Fibroblast of lung (primary cell): ENCODE data around the gene NOTCH2. TPM values are rescaled to one million over a fixed set of nuclear protein-coding genes. Genes with fewer than 3 reads are reported as not detected.

Experiments
- DNase-seq, 2 donors: peaks; one replicate each; pipeline versions ENCODE4 v3.0.0 to v3.0.0-alpha.2; 2010; ENCODE audit warnings: low read depth in 2 of 2
- H2AFZ ChIP-seq: 2 replicates; pipeline ENCODE4 v1.5.1; 2012; ENCODE audit warnings: low read length, control low read depth, inconsistent platforms
- H3K27ac ChIP-seq: 2 replicates; pipeline ENCODE4 v1.5.1; 2011; ENCODE audit warnings: low read length, control low read depth; ENCODE audit not compliant: insufficient read depth
- H3K27me3 ChIP-seq: 2 replicates; pipeline ENCODE4 v1.5.1; 2011; ENCODE audit warnings: mild to moderate bottlenecking, low read length; ENCODE audit not compliant: control insufficient read depth, insufficient read depth
- H3K36me3 ChIP-seq: 2 replicates; pipeline ENCODE4 v1.5.1; 2011; ENCODE audit warnings: low read length; ENCODE audit not compliant: control insufficient read depth, insufficient read depth
- H3K4me1 ChIP-seq: 2 replicates; pipeline ENCODE4 v1.5.1; 2011; ENCODE audit warnings: low read length; ENCODE audit not compliant: control insufficient read depth, insufficient read depth; ENCODE audit errors: extremely low read depth
- H3K4me2 ChIP-seq: 2 replicates; pipeline ENCODE4 v1.5.1; 2011; ENCODE audit warnings: low read length, control low read depth; ENCODE audit not compliant: insufficient read depth; ENCODE audit errors: extremely low read depth
- H3K4me3 ChIP-seq, 4 experiments: fragments of 200-600 bp in 1 of 4; sonication (generic) in 1 of 4; replicated peaks in 1 of 4; 2 replicates each; pipeline ENCODE4 v1.5.1; 2011 to 2016; ENCODE audit warnings: low read length in 4 of 4, low read depth in 3 of 4, mild to moderate bottlenecking in 3 of 4, control low read depth in 2 of 4, inconsistent platforms in 1 of 4, mixed read lengths in 1 of 4; ENCODE audit not compliant: insufficient read depth in 1 of 4; ENCODE audit errors: control extremely low read depth in 1 of 4
- H3K79me2 ChIP-seq: 2 replicates; pipeline ENCODE4 v1.5.1; 2012; ENCODE audit warnings: mild to moderate bottlenecking, low read length, inconsistent platforms; ENCODE audit not compliant: control insufficient read depth, insufficient read depth
- H3K9ac ChIP-seq: 2 replicates; pipeline ENCODE4 v1.5.1; 2011; ENCODE audit warnings: mild to moderate bottlenecking, low read length, control low read depth; ENCODE audit not compliant: insufficient read depth
- H3K9me3 ChIP-seq: 2 replicates; pipeline ENCODE4 v1.5.1; 2012; ENCODE audit warnings: low read depth, low read length; ENCODE audit not compliant: control insufficient read depth, insufficient read depth
- H4K20me1 ChIP-seq: 2 replicates; pipeline ENCODE4 v1.5.1; 2011; ENCODE audit warnings: low read length; ENCODE audit not compliant: control insufficient read depth, insufficient read depth; ENCODE audit errors: extremely low read depth
- CTCF ChIP-seq, 2 donors: IDR thresholded peaks in 1 of 2; conservative IDR thresholded peaks in 1 of 2; 1 replicate in 1 of 2; 2 replicates in 1 of 2; pipeline ENCODE4 v1.5.1; 2011 to 2012; ENCODE audit warnings: low read length in 2 of 2, control low read depth in 1 of 2, inconsistent platforms in 1 of 2, low read depth in 1 of 2, mild to moderate bottlenecking in 1 of 2
- EZH2 ChIP-seq: IDR thresholded peaks from 2 replicates; pipeline ENCODE4 v1.5.1; 2012; ENCODE audit warnings: low read length, control low read depth, mild to moderate bottlenecking; ENCODE audit errors: missing control alignments
- polyA plus RNA-seq, 2 donors: library from polyadenylated mRNA; depleted of rRNA in 1 of 2; stranded (reverse) in 1 of 2; unstranded in 1 of 2; fragments of >200 nt; gene quantifications; 2 replicates each; pipeline ENCODE4 v1.2.1, GENCODE V29; 2011 to 2012; ENCODE audit warnings: missing spikeins in 1 of 2
- total RNA-seq: library from RNA; depleted of rRNA; stranded (reverse); fragments of >200 nt; gene quantifications from 2 replicates; pipeline ENCODE4 v1.2.1, GENCODE V29; 2014

Gene NOTCH2
- total and polyA plus RNA-seq, 2 donors (not counting 1 experiment from before 2014, with no cell fraction given): 86.3 to 204 TPM

- no peak overlapping the region for H2AFZ ChIP-seq
- no peaks in the 10 kb centered on the region for H4K20me1 ChIP-seq
- peaks cover 7% of the 10 kb centered on the region for H3K4me1 ChIP-seq
- no peak overlapping the region for H3K4me3 ChIP-seq
- no peaks in the 10 kb centered on the region for H3K9me3 ChIP-seq
- no peak overlapping the region for H3K4me2 ChIP-seq
- DNase-seq: no peak
- TF ChIP-seq CTCF (conservative IDR thresholded peaks at IDR 0.05 in 1 of 2, IDR thresholded peaks at IDR 0.05 in 1 of 2; ENCODE audit: low read depth in 1 of 2, low read length in 2 of 2): no peak
- H3K36me3 ChIP-seq: peaks cover 13% of the 10 kb centered on the region
- peaks cover 8% of the 10 kb centered on the region for H3K79me2 ChIP-seq
- H3K9ac ChIP-seq: no peak overlapping the region
- no peak overlapping the region for H3K27ac ChIP-seq
- H3K27me3 ChIP-seq: no peaks in the 10 kb centered on the region
Observed at GRCh38 chr1:119968601-119969000, 100.9 kb downstream of the NOTCH2 start.

- peaks cover 8% of the 10 kb centered on the region for H3K79me2 ChIP-seq
- H3K4me2 ChIP-seq: no peak overlapping the region
- no peak overlapping the region for H3K4me3 ChIP-seq
- no peaks in the 10 kb centered on the region for H3K9me3 ChIP-seq
- H3K9ac ChIP-seq: no peak overlapping the region
- H3K36me3 ChIP-seq: peaks cover 18% of the 10 kb centered on the region
- no peaks in the 10 kb centered on the region for H3K27me3 ChIP-seq
- peak overlapping the region; percentile 13 for H3K27ac ChIP-seq
- no peaks in the 10 kb centered on the region for H4K20me1 ChIP-seq
- peak; percentile 34 to 39 for DNase-seq
- H3K4me1 ChIP-seq: peaks cover 7% of the 10 kb centered on the region
- H2AFZ ChIP-seq: no peak overlapping the region
- peak; percentile 69 to 70 for TF ChIP-seq CTCF (conservative IDR thresholded peaks at IDR 0.05 in 1 of 2, IDR thresholded peaks at IDR 0.05 in 1 of 2; ENCODE audit: low read depth in 1 of 2, low read length in 2 of 2)
- no peak for TF ChIP-seq EZH2
Observed at GRCh38 chr1:119968068-119968492, 101.4 kb downstream of the NOTCH2 start.

- H3K4me1 ChIP-seq: peaks cover 7% of the 10 kb centered on the region
- H2AFZ ChIP-seq: no peak overlapping the region
- H3K36me3 ChIP-seq: peaks cover 19% of the 10 kb centered on the region
- no peak overlapping the region for H3K27ac ChIP-seq
- H3K4me2 ChIP-seq: no peak overlapping the region
- TF ChIP-seq EZH2 (no peak), CTCF (conservative IDR thresholded peaks at IDR 0.05 in 1 of 2, IDR thresholded peaks at IDR 0.05 in 1 of 2; ENCODE audit: low read depth in 1 of 2, low read length in 2 of 2) (no peak)
- no peaks in the 10 kb centered on the region for H4K20me1 ChIP-seq
- H3K9ac ChIP-seq: no peak overlapping the region
- DNase-seq: no peak
- no peaks in the 10 kb centered on the region for H3K27me3 ChIP-seq
- peaks cover 5% of the 10 kb centered on the region for H3K79me2 ChIP-seq
- no peaks in the 10 kb centered on the region for H3K9me3 ChIP-seq
- H3K4me3 ChIP-seq: no peak overlapping the region
Observed at GRCh38 chr1:119966681-119967080, 102.8 kb downstream of the NOTCH2 start.
